HFFc6 (cell line): ENCODE measurements around the gene CCDC148. TPM values are rescaled to one million over a fixed set of nuclear protein-coding genes. Genes with fewer than 3 reads are reported as not detected.

Source experiments
- DNase-seq: peaks from one replicate; pipeline ENCODE4 v3.0.0-alpha.2; 2018
- H3K27ac Mint-ChIP-seq: 2 replicates; pipeline ENCODE4 v1.8.0; 2020; ENCODE audit warnings: mild to moderate bottlenecking, mixed read lengths
- H3K27me3 Mint-ChIP-seq: 2 replicates; pipeline ENCODE4 v1.8.0; 2021; ENCODE audit warnings: mild to moderate bottlenecking, moderate library complexity, mixed read lengths; ENCODE audit not compliant: insufficient read depth
- H3K36me3 Mint-ChIP-seq: 2 replicates; pipeline ENCODE4 v1.8.0; 2021; ENCODE audit warnings: low read depth, mixed read lengths
- H3K4me1 Mint-ChIP-seq: 2 replicates; pipeline ENCODE4 v1.8.0; 2020; ENCODE audit warnings: low read depth, mixed read lengths
- H3K4me3 Mint-ChIP-seq: 2 replicates; pipeline ENCODE4 v1.8.0; 2020; ENCODE audit warnings: mild to moderate bottlenecking, moderate library complexity, mixed read lengths
- H3K9me3 Mint-ChIP-seq: 2 replicates; pipeline ENCODE4 v1.8.0; 2020; ENCODE audit warnings: mild to moderate bottlenecking, mixed read lengths
- total RNA-seq, 6 experiments: library from RNA; stranded (reverse); fragmentation: NEBNext Ultra II Directional; extraction: Animal tissue kit (Norgen Biotek cat#: 25700); gene quantifications; 2 replicates in 1 of 6; 3 replicates in 5 of 6; pipeline ENCODE4 v1.2.3, GENCODE V29; 2021
- TF ChIP-seq, protein P1 (sequence below): fragments of 200-600 bp; sonication (generic); IDR thresholded peaks from 2 replicates; pipeline ENCODE4 v1.5.0; 2021; ENCODE audit warnings: antibody characterized with exemption, mild to moderate bottlenecking

Gene CCDC148
- total RNA-seq, 6 experiments from 2014 or later, result 0.66 to 1.3 (median 0.84) TPM

DNA sequence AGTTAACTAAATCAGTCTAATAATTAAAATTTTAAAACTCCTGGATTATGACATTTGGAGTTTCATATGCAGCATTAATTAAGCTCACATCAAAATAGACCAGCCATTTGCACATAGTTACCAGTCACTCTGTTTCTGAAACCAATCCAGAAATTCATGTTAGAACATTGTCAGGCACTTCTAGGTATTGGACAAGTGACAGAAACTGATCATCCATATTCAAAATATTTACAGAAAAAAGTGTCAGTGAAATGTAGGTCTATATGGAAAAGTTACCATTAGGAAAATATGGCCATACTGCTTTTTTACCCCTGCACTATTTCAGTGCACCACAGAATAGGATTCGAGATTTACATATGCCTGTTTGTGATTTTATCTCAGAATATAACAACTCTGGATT lies 321.5 kb downstream of the CCDC148 start:
- no peak overlapping the region for H3K27ac Mint-ChIP-seq

DNA sequence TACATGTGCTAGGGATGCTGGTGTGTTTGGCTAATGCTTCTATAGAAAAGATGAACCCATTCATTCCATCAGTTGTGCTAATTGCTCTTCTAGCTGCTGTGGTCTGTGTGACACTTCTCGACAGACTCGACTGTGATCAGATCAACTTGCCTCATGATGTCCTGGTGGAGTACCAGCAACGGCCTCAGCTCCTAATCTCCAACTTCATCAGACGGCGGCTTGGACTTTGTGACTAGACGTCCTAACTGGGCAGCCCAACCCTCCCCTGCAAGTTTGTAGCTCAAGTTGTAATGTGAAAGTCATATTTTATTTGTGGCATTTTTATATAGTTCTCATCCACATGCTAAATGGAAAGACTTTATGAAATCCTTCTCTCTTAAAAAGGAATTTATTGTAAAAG lies 321.9 kb downstream of the CCDC148 start:
- Mint-ChIP-seq H3K27me3 (peaks cover under 1% of the 10 kb centered on the region), H3K27ac (no peak overlapping the region), H3K9me3 (no peaks in the 10 kb centered on the region), H3K4me1 (no peaks in the 10 kb centered on the region), H3K36me3 (no peaks in the 10 kb centered on the region), H3K4me3 (no peak overlapping the region)
- DNase-seq, result no peak
- TF ChIP-seq, protein P1, sequence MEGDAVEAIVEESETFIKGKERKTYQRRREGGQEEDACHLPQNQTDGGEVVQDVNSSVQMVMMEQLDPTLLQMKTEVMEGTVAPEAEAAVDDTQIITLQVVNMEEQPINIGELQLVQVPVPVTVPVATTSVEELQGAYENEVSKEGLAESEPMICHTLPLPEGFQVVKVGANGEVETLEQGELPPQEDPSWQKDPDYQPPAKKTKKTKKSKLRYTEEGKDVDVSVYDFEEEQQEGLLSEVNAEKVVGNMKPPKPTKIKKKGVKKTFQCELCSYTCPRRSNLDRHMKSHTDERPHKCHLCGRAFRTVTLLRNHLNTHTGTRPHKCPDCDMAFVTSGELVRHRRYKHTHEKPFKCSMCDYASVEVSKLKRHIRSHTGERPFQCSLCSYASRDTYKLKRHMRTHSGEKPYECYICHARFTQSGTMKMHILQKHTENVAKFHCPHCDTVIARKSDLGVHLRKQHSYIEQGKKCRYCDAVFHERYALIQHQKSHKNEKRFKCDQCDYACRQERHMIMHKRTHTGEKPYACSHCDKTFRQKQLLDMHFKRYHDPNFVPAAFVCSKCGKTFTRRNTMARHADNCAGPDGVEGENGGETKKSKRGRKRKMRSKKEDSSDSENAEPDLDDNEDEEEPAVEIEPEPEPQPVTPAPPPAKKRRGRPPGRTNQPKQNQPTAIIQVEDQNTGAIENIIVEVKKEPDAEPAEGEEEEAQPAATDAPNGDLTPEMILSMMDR, result no peak

More for the DNA sequence above, 321.5 kb downstream of the CCDC148 start:
- H3K36me3 Mint-ChIP-seq, result no peaks in the 10 kb centered on the region
- H3K27me3 Mint-ChIP-seq, result peaks cover 3% of the 10 kb centered on the region
- H3K4me3 Mint-ChIP-seq, result no peak overlapping the region
- DNase-seq, result no peak
- TF ChIP-seq, protein P1, result no peak
- H3K9me3 Mint-ChIP-seq, result no peaks in the 10 kb centered on the region
- H3K4me1 Mint-ChIP-seq, result no peaks in the 10 kb centered on the region

DNA sequence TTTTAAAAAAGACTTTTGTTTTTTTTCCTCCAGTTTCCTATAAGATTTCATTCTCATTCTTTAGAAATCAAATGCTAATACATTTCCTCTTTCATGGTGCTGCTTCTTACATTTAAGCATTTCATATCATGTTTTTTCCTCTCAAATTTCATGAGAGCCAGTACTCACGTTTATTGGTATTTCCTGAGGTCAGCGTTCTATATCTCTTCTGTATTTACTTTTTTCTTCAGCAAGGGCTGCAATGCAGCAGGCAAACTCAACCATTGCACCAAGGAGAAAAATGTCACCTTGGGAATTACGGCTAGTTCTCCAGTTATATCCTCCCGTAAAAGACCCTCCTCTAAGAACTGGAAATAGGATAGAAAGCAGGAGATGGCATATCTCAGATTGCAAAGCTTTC lies 322.5 kb downstream of the CCDC148 start:
- Mint-ChIP-seq H3K9me3 (no peaks in the 10 kb centered on the region), H3K4me1 (no peaks in the 10 kb centered on the region), H3K27me3 (peaks cover 3% of the 10 kb centered on the region), H3K36me3 (no peaks in the 10 kb centered on the region), H3K4me3 (no peak overlapping the region), H3K27ac (no peak overlapping the region)
- TF ChIP-seq, protein P1, result no peak
- DNase-seq, result no peak

- Mint-ChIP-seq H3K27me3 (peaks cover 5% of the 10 kb centered on the region), H3K36me3 (no peaks in the 10 kb centered on the region), H3K9me3 (no peaks in the 10 kb centered on the region), H3K4me3 (no peak overlapping the region), H3K4me1 (no peaks in the 10 kb centered on the region), H3K27ac (no peak overlapping the region)
- no peak for DNase-seq
- TF ChIP-seq, protein P1, result no peak
Observed at GRCh38 chr2:158131919-158132566, 324.5 kb downstream of the CCDC148 start.

- Mint-ChIP-seq H3K4me1 (no peaks in the 10 kb centered on the region), H3K27me3 (peaks cover 5% of the 10 kb centered on the region), H3K4me3 (no peak overlapping the region), H3K9me3 (no peaks in the 10 kb centered on the region), H3K36me3 (no peaks in the 10 kb centered on the region), H3K27ac (no peak overlapping the region)
- TF ChIP-seq, protein P1, result no peak
- no peak for DNase-seq
Observed at GRCh38 chr2:158131483-158131912, 325.1 kb downstream of the CCDC148 start.
